SK-N-SH treated with all-trans-retinoic acid at 6 μM for 48 hours (cell line): ENCODE data around the gene SLK.

Experiments
- ATAC-seq: fragments of 200-7000 bp; cut with Tn5 transposase; 3 replicates; pipeline ENCODE4 v1.9.1; 2020; ENCODE audit warnings: mild to moderate bottlenecking, moderate library complexity
- ARNTL ChIP-seq: fragments of 450-650 bp; formaldehyde crosslinking; IDR thresholded peaks from 2 replicates; pipeline ENCODE4 v1.5.0; 2020; ENCODE audit warnings: low read depth, mild to moderate bottlenecking, moderate library complexity, borderline replicate concordance
- CREB5 ChIP-seq: fragments of 250-450 bp; sonication (Bioruptor Pico); IDR thresholded peaks from 2 replicates; pipeline ENCODE4 v1.5.1; 2020; ENCODE audit warnings: low read depth, mild to moderate bottlenecking, moderate library complexity
- CSDC2 ChIP-seq: fragments of 250-450 bp; sonication (Bioruptor Pico); IDR thresholded peaks from 2 replicates; pipeline ENCODE4 v1.5.0; 2020; ENCODE audit warnings: mild to moderate bottlenecking, moderate library complexity
- ESRRG ChIP-seq: fragments of 250-450 bp; sonication (Bioruptor Pico); IDR thresholded peaks from 2 replicates; pipeline ENCODE4 v1.6.1; 2021; ENCODE audit warnings: mild to moderate bottlenecking
- GLIS3 ChIP-seq: fragments of 250-450 bp; sonication (Bioruptor Pico); IDR thresholded peaks from 2 replicates; pipeline ENCODE4 v1.5.0; 2020; ENCODE audit warnings: mild to moderate bottlenecking, moderate library complexity
- POU6F1 ChIP-seq: fragments of 250-450 bp; sonication (Bioruptor Pico); IDR thresholded peaks from 2 replicates; pipeline ENCODE4 v1.8.0; 2021; ENCODE audit warnings: low read depth, mild to moderate bottlenecking, moderate library complexity, borderline replicate concordance
- PPARA ChIP-seq: fragments of 250-450 bp; sonication (Bioruptor Pico); IDR thresholded peaks from 2 replicates; pipeline ENCODE4 v1.5.0; 2020; ENCODE audit warnings: mild to moderate bottlenecking, borderline replicate concordance
- RARB ChIP-seq: fragments of 250-450 bp; sonication (Bioruptor Pico); IDR thresholded peaks from 2 replicates; pipeline ENCODE4 v1.8.0; 2021; ENCODE audit warnings: mild to moderate bottlenecking, moderate library complexity
- TCF4 ChIP-seq: fragments of 250-450 bp; sonication (Bioruptor Pico); IDR thresholded peaks from 2 replicates; pipeline ENCODE4 v1.8.0; 2021; ENCODE audit warnings: mild to moderate bottlenecking, moderate library complexity, borderline replicate concordance
- TOX ChIP-seq: fragments of 250-450 bp; sonication (Bioruptor Pico); IDR thresholded peaks from 2 replicates; pipeline ENCODE4 v1.8.0; 2021; ENCODE audit warnings: mild to moderate bottlenecking, moderate library complexity, borderline replicate concordance
- TSHZ2 ChIP-seq: fragments of 250-450 bp; sonication (Bioruptor Pico); IDR thresholded peaks from 2 replicates; pipeline ENCODE4 v1.5.0; 2020; ENCODE audit warnings: mild to moderate bottlenecking, moderate library complexity
- ZC3H10 ChIP-seq: fragments of 250-450 bp; sonication (Bioruptor Pico); IDR thresholded peaks from 2 replicates; pipeline ENCODE4 v1.5.1; 2021; ENCODE audit warnings: mild to moderate bottlenecking, moderate library complexity
- ZFP3 ChIP-seq: fragments of 250-450 bp; sonication (Bioruptor Pico); IDR thresholded peaks from 2 replicates; pipeline ENCODE4 v1.5.0; 2020; ENCODE audit warnings: mild to moderate bottlenecking, moderate library complexity
- ZFP30 ChIP-seq: fragments of 450-650 bp; formaldehyde crosslinking; IDR thresholded peaks from 2 replicates; pipeline ENCODE4 v1.5.0; 2022; ENCODE audit warnings: mild to moderate bottlenecking, moderate library complexity
- ZNF565 ChIP-seq: fragments of 450-650 bp; formaldehyde crosslinking; conservative IDR thresholded peaks from 2 replicates; pipeline ENCODE4 v1.5.0; 2020; ENCODE audit warnings: low read depth, mild to moderate bottlenecking, moderate library complexity
- ZNF70 ChIP-seq: fragments of 450-650 bp; formaldehyde crosslinking; IDR thresholded peaks from 2 replicates; pipeline ENCODE4 v1.5.0; 2020; ENCODE audit warnings: mild to moderate bottlenecking, moderate library complexity
- ZNF8 ChIP-seq: fragments of 450-650 bp; formaldehyde crosslinking; IDR thresholded peaks from 2 replicates; pipeline ENCODE4 v1.5.0; 2020; ENCODE audit warnings: mild to moderate bottlenecking, moderate library complexity
- TF ChIP-seq, protein P1 (sequence below): fragments of 250-450 bp; sonication (Bioruptor Pico); IDR thresholded peaks from 2 replicates; pipeline ENCODE4 v1.8.0; 2020; ENCODE audit warnings: mild to moderate bottlenecking, moderate library complexity, borderline replicate concordance

SLK gene

DNA sequence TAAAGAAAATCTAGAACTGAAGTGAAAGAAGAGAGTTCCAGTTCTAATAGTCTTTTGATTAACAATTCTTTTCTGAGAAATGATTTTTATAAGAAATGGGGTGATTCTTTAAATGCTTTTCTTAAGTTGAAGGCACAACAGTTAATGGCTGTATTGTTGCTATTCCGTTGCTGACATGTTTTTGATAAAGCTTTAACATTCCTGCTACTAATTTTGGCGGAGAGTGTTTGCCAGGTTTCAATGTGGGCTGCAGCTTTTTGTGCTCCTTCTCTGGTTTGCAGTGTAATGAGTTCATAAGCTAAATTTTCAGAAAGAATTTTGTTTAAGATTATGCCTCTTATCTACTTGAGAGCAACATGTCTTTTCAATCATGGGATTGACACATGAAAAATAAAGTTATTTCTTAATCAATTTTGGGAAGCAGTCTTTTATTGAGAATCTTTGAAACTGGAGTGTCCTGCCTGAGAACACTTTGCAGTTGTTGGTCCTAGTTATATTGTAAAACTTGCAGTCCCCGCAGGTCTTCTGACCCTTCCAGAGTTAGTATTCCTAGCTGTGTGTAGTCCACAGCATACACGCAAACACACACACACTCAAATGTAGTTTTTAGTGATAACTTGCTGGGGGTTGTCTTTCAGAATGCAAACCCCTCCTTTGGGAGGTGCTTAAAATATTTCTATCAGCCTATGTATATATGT, 62.0 kb downstream of the SLK start (continued):
- TF ChIP-seq TSHZ2 (no peak), ARNTL (CRISPR knock-in tag) (no peak), ZFP3 (no peak)
- TF ChIP-seq, protein P1, sequence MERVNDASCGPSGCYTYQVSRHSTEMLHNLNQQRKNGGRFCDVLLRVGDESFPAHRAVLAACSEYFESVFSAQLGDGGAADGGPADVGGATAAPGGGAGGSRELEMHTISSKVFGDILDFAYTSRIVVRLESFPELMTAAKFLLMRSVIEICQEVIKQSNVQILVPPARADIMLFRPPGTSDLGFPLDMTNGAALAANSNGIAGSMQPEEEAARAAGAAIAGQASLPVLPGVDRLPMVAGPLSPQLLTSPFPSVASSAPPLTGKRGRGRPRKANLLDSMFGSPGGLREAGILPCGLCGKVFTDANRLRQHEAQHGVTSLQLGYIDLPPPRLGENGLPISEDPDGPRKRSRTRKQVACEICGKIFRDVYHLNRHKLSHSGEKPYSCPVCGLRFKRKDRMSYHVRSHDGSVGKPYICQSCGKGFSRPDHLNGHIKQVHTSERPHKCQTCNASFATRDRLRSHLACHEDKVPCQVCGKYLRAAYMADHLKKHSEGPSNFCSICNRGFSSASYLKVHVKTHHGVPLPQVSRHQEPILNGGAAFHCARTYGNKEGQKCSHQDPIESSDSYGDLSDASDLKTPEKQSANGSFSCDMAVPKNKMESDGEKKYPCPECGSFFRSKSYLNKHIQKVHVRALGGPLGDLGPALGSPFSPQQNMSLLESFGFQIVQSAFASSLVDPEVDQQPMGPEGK (CRISPR knock-in tag), result no peak

DNA sequence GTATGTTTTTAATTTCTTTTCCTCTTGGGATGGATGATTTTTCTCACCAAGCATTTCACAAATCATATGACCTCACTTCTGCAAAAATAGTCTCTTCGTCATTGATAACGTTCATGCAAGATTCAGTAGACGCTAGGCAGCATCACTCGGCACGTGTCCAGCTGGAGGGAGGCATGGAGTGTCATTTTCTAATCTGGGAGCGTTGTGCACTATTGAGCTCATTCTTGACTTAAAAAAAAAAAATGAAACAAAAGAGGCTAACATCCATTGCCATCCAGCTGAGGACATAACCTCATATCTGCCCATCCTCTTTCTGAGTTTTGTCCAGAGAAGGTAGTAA, 62.6 kb downstream of the SLK start:
- no peak for ATAC-seq
- TF ChIP-seq TOX (CRISPR knock-in tag) (no peak), RARB (CRISPR knock-in tag) (no peak), ZNF70 (no peak), POU6F1 (CRISPR knock-in tag) (no peak), ESRRG (CRISPR knock-in tag) (no peak), ZNF8 (CRISPR knock-in tag) (no peak), PPARA (no peak), CREB5 (CRISPR knock-in tag) (no peak), TCF4 (CRISPR knock-in tag) (no peak), TSHZ2 (no peak), ZC3H10 (CRISPR knock-in tag) (no peak), ZFP30 (CRISPR knock-in tag) (no peak), ARNTL (CRISPR knock-in tag) (no peak), GLIS3 (CRISPR knock-in tag) (no peak), ZFP3 (no peak), CSDC2 (CRISPR knock-in tag) (no peak), ZNF565 (CRISPR knock-in tag) (no peak)
- TF ChIP-seq, protein P1 (CRISPR knock-in tag), result no peak
- TF ChIP-seq, all 23 proteins: peak for 0
